Measurements from ENCODE around the gene ARL2. TPM values are rescaled to one million over a fixed set of nuclear protein-coding genes. Genes with fewer than 3 reads are reported as not detected.
A peak's percentile ranks its signal among the peaks of the same experiment; 100 is the strongest.
"Not testable (repeated sequence)": the region's sequence is repeated elsewhere in the genome, so short reads cannot be mapped to it uniquely, and the experiment has no call there.

Gene ARL2
- total RNA-seq, 2 donors from 2014 or later, result 155 to 207 TPM

DNA sequence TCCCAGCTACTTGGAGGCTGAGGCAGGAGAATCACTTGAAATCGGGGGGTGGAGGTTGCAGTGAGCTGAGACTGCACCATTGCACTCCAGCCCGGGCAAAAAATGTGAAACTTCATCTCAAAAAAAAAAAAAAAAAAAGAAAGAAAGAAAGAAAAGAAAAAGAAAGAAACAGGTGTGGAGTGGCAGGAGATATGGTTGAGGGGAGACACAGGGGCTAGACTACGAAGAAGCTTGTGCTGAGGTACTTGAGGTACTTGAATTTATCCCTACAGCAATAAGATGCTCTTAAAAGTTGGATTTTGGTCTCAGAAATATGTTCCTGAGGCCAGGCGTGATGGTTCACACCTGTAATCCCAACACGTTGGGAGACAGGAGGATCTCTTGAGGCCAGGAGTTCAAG, 39.8 kb upstream of the ARL2 start:
- no peaks in the 10 kb centered on the region for H3K9me3 ChIP-seq
- no peak overlapping the region for H3K4me3 ChIP-seq
- peaks cover 0 to 14% of the 10 kb centered on the region in 2 donors for H3K4me1 ChIP-seq
- TF ChIP-seq, protein P1, sequence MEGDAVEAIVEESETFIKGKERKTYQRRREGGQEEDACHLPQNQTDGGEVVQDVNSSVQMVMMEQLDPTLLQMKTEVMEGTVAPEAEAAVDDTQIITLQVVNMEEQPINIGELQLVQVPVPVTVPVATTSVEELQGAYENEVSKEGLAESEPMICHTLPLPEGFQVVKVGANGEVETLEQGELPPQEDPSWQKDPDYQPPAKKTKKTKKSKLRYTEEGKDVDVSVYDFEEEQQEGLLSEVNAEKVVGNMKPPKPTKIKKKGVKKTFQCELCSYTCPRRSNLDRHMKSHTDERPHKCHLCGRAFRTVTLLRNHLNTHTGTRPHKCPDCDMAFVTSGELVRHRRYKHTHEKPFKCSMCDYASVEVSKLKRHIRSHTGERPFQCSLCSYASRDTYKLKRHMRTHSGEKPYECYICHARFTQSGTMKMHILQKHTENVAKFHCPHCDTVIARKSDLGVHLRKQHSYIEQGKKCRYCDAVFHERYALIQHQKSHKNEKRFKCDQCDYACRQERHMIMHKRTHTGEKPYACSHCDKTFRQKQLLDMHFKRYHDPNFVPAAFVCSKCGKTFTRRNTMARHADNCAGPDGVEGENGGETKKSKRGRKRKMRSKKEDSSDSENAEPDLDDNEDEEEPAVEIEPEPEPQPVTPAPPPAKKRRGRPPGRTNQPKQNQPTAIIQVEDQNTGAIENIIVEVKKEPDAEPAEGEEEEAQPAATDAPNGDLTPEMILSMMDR (IDR thresholded peaks at IDR 0.05), result no peak
- no peak overlapping the region for H3K27ac ChIP-seq
- DNase-seq (ENCODE audit: low spot score), result no peak
- no peaks in the 10 kb centered on the region for H3K36me3 ChIP-seq
- no peaks in the 10 kb centered on the region for H3K27me3 ChIP-seq

DNA sequence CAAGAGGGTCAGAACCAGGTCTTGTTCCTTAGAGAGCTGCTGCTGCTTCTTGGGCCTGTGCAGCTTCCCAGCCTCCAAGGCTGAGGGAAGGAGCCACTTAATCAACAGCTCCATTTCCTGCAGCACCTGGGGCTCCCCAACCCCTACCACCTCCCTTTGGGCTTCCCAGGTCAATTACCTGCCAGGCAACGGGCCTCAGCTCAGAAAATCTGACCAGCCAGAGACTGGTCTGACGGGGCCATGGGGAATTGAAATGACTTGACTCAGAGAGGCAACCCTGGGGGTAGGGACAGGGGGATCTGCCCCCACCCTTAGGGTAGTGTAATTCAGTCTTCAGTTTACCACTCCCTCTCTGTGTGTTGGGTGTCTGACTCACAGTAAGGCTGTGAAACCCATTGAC, 37.3 kb upstream of the ARL2 start:
- Histone ChIP-seq H3K36me3 (no peaks in the 10 kb centered on the region), H3K4me3 (no peak overlapping the region), H3K9me3 (no peaks in the 10 kb centered on the region), H3K27ac (no peak overlapping the region), H3K27me3 (no peaks in the 10 kb centered on the region), H3K4me1 (peaks cover 0 to 10% of the 10 kb centered on the region in 2 donors)
- DNase-seq (ENCODE audit: low spot score), result no peak
- TF ChIP-seq, protein P1 (IDR thresholded peaks at IDR 0.05), result no peak

DNA sequence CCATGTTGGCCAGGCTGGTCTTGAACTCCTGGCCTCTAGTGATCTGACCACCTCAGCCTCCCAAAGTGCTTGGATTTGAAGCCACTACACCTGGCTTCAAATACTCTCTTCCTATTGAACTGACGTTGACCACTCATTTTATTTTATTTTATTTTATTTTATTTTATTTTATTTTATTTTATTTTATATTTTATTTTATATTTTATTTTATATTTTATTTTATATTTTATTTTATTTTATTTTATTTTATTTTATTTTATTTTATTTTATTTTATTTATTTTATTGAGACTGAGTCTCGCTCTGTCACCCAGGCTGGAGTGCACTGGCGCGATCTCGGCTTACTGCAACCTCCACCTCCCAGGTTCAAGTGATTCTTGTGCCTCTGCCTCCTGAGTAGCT, 30.6 kb upstream of the ARL2 start:
- not testable (repeated sequence) for H3K9me3 ChIP-seq; H3K4me1 ChIP-seq; H3K27me3 ChIP-seq; H3K36me3 ChIP-seq; DNase-seq (ENCODE audit: low spot score); H3K4me3 ChIP-seq; H3K27ac ChIP-seq

DNA sequence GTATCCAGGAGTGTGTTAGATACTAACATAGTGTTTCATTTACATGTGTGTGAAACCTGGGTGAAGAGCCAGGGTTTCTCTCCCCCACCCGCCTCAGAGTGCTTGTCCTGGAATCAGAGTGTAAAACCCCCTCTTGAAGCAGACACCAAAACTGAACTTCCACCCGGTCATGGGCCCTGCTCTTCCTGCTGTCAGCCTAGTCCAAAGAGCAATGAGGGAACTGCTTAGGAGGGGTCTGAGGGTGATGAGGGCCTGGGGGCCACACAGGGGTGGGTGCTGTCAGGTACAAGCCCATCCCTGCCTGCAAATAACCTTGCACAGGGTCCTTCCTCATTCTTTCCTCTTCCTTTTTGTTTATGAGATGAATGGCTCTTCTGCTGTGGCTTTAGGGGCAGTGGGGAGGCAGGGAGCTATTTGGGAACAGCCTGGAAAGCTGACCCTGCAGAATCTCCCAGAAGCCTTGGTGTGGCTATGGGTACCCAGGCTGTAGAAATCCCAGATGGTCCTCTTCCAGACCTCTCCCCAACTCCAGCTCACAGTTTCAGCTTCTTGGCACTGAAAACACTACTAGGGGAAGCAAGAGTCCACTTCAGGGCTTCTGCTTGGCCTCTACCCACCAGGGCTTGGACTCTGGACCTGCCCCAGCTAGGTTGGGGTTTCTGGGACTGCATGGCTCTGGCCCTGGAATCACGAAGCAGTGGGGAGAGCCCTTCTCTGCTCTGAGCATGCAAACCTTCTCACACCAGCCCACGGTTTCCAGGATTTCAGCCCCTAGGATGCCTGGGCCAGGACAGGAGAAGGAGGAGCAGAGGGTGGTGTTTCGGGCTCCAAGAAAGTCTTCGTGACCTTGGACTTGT, 25.7 kb upstream of the ARL2 start:
- H3K4me3 ChIP-seq, result no peak overlapping the region
- DNase-seq (ENCODE audit: low spot score), result no peak
- H3K36me3 ChIP-seq, result no peaks in the 10 kb centered on the region
- H3K27ac ChIP-seq, result no peak overlapping the region
- no peaks in the 10 kb centered on the region for H3K9me3 ChIP-seq
- H3K27me3 ChIP-seq, result no peaks in the 10 kb centered on the region
- peaks cover 0 to 21% of the 10 kb centered on the region in 2 donors for H3K4me1 ChIP-seq
- TF ChIP-seq, protein P1 (IDR thresholded peaks at IDR 0.05), result no peak

DNA sequence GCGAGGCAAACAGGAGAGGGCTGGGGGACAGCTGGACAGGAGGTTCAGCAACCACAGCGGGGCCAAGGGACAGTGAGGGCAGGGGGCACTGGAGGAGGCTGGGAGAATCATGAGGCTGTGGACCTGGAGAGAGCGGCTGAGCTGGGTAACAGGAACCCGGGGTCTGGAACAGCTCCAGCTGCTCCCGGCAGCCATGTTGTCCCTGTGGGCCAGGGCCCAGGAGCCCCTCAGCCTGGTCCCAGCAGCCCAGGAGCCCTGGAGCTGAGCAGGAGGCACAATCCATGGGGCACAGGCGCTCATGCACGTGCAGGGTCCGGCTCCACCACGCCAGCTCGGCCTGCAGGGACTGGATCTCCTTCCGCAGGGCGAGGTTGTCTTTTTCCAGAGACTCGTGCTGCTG, 24.5 kb upstream of the ARL2 start:
- H3K36me3 ChIP-seq, result no peaks in the 10 kb centered on the region
- no peaks in the 10 kb centered on the region for H3K27me3 ChIP-seq
- DNase-seq (ENCODE audit: low spot score), result no peak
- H3K9me3 ChIP-seq, result no peaks in the 10 kb centered on the region
- peak overlapping the region; percentile 3 to 9 for H3K4me3 ChIP-seq
- peak overlapping the region in 1 of 2 donors; percentile 45 for H3K27ac ChIP-seq
- H3K4me1 ChIP-seq, result peaks cover 0 to 21% of the 10 kb centered on the region in 2 donors
- TF ChIP-seq, protein P1 (IDR thresholded peaks at IDR 0.05), result no peak

DNA sequence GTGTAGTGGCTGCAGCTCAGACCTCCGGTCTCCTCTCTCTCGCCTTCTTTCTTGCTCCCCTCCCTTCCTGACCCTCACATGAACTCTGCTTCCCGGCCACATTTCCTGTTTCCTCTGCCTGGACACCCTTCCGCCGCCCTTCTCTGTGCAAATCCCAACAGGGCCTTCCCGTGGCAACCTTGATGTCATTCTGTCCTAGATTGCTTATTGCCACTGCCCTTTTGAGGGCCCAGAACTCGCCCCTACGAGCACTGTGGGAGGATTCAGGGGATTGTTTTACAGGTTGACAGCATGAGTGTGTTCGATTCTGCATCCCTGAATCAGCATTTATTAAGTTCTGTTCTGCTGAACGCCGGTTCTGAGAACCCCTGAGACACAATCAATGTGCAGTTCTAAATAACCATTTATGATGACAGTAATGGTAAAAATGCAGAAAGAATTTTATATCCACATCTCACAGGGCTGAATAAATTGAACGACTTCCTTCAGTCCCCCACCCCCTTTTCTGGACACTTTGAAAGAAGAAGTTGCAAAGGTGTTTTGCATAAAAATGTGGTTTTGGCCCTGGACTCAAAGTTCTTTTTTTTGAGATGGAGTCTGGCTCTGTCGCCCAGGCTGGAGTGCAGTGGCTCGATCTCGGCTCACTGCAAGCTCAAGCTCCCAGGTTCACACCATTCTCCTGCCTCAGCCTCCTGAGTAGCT, 23.6 kb upstream of the ARL2 start:
- Histone ChIP-seq H3K4me1 (peaks cover 0 to 21% of the 10 kb centered on the region in 2 donors), H3K4me3 (peak overlapping the region in 1 of 2 donors; percentile 3)
- DNase-seq (ENCODE audit: low spot score), result peak; percentile 73

More for the DNA sequence above, 23.6 kb upstream of the ARL2 start:
- H3K36me3 ChIP-seq, result no peaks in the 10 kb centered on the region
- H3K9me3 ChIP-seq, result no peaks in the 10 kb centered on the region
- peak overlapping the region in 1 of 2 donors; percentile 45 for H3K27ac ChIP-seq
- TF ChIP-seq, protein P1 (IDR thresholded peaks at IDR 0.05), result no peak
- H3K27me3 ChIP-seq, result no peaks in the 10 kb centered on the region
